Measurements from ENCODE around the gene PRL.

The PRL gene

GRCh38 chr6:22294301-22294700 lies 2.5 kb downstream of the PRL start:
- no peak for DNase-seq (ENCODE audit: low read depth)

DNA sequence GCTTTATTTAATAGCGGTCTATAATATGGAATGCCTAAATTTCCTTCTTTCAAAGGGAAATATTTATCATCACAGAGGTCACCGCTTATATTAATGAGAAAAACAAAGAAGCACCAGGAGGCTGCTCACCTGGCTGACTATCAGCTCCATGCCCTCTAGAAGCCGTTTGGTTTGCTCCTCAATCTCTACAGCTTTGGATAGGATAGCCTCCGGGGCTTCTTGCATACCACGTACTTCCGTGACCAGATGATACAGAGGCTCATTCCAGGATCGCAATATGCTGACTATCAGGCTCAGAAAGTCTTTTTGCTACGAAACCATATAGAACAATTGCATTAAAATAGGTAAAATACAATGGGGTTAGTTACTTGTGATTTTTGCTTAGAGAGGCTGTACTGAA lies 6.8 kb downstream of the PRL start:
- DNase-seq (ENCODE audit: low read depth), result no peak

GRCh38 chr6:22288721-22289120 lies 8.1 kb downstream of the PRL start:
- no peak for DNase-seq (ENCODE audit: low read depth)

DNA sequence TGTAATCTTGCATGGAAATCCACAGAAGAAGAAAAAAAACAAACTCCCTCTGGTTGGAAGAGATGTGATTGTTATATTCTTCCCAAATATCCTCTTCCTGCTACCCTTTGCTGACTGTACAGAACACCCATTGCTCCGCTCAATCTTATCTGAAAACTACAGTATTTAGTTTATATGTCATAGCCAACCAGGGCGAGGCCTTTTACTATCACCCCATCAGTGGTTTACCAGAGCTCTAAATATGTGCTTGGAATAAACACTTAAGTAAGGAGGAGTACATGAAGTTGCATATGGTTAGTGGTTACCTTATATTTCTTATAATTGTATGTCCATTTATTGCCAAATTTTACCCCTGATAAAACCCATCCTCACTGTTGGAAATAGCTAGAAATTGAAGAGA lies 12.2 kb downstream of the PRL start:
- no peak for DNase-seq (ENCODE audit: low read depth)

DNA sequence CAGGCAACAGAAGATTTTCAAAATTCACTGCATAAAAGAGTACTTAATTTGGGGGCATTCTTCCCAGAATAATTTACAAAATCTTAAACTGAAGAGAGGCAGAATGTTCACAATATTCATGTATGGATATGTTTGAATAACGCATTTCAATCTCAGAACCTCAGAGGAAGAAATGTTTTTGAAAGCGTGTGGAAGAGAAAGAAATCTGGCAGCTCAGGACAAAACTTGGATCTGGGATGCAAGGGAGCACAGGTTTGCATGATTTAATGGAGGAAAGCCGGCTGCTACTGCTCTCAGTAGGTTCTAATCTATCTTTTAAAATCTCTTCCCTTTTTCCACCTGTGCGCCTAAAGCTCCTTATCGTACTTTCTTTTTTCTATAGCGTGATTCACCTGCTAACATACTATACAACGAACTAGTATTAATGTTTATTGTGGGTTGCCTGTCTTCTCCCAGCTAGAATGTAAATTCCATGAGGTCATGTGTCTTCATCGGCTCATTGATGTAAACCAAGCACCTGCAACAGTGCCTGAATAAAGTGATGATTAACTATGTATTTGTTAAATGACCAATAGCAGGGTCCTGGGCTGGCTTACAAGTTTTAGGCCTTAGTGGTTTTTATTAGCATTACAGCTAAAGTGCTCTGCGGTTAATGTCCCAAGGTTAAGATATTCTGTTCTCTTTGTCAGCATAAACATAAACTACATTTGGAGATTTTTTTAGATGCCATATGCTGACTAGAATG lies 15.3 kb downstream of the PRL start:
- DNase-seq (ENCODE audit: low read depth), result no peak

DNA sequence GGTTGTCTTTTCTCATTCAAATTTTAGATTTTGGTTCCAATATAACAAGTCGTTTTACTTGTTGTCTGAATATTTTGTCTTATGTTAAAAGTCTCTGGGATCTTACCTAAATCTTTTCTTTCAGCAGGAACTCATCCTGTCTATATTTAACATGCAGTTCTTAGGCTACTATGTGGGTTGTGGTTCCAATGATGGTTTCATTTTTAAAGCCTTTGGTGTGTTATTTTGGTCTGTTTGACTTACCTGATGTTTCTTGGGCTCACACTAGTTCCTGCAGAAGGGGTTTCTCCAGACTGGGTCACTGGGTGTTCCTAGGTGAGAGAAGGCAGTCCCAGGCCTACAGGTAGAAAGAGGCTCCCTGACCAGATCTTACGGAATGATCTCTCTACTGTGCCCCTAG lies 17.4 kb downstream of the PRL start:
- DNase-seq (ENCODE audit: low read depth), result no peak

DNA sequence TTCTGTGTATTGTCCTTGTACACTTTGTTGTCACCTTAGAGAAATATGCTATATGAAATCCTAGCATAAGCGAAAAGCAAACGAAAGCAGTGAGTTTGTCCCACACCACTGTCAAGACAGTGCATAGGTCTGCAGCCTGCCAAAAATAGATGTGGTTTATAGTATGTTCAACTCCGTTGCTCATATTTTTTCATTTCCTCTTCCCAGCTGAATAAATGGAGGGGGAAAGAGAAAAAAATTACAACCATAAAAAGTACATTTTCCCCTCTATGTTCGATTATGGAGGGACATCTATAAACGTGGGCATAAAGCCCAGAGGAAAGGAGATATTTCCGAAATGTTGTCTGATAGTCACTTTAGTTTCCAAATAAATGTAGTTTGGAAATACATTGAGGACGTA lies 25.8 kb downstream of the PRL start:
- no peak for DNase-seq (ENCODE audit: low read depth)

DNA sequence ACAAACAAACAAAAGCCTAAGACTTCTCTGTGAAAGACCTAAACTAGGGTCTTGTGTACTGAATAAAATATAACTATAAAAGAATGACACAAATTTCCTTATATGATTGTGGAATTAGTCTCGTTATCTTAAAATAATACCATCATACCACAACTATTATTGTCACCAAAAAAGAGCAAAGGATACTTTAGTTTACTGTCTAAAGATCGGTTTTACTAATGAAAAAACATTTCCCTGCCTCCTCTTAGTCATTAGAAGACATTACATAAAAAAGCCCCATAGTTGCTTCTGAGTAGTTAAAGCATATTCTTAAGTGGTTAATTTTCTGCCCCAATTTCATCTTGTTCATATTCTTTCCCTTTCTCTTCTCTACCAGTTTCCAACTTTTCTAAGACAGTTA lies 33.1 kb downstream of the PRL start:
- no peak for DNase-seq (ENCODE audit: low read depth)

GRCh38 chr6:22254886-22255285 lies 42.0 kb downstream of the PRL start:
- DNase-seq (ENCODE audit: low read depth), result no peak

DNA sequence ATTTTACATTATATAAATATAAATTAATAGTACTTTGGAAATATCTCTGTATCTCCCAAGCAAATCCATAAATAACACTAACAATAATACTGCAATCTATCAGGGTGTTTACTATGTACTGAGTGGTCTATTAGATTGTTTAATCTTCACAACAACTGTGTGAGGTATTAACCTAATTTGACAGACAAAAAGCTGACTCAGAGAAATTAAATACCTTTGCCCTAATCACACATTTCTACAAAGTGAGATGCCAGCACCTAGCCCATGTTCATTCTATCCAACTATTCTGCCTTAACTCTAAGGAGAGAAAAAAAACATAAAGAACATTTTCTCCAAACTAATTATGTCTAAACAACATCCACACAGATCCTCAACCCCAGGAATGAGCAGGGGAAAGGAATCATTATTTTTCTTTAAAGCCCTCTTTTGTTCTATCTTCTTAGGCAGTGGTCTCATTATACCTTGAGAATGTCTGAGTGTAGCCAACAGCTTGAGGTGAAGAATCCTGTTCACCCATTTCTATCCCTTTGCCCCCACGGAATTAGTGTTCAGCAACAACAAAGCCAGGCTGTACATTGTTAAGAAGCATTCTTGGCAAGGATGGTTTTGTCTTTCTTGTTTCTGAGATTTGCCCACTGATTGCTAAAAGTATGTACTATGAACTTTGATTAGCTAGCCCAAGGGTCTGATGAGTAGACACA lies 42.7 kb downstream of the PRL start:
- DNase-seq (ENCODE audit: low read depth), result no peak

DNA sequence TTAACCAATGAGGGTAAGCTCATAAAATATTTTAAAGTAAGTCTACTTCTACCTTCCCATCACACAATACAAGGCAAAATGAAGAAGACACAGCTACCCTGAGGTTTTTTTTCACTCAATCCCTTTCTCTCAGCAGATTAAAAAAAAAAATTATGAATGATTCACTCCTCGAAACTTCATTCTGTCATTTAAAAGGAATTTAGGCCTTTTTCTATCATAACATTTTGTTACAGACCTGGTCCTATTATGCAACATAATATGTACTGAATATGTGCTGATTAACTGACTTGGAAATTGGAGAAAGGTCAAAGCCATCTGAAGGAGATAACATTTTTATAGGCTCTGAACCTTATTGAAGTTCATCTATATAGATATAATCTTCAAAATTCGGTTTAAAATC lies 45.5 kb downstream of the PRL start:
- no peak for DNase-seq (ENCODE audit: low read depth)

GRCh38 chr6:22250486-22250885 lies 46.4 kb downstream of the PRL start:
- no peak for DNase-seq (ENCODE audit: low read depth)

- no peak for DNase-seq (ENCODE audit: low read depth)
These were observed 47.0 kb downstream of the PRL start for GRCh38 chr6:22249711-22250350.

DNA sequence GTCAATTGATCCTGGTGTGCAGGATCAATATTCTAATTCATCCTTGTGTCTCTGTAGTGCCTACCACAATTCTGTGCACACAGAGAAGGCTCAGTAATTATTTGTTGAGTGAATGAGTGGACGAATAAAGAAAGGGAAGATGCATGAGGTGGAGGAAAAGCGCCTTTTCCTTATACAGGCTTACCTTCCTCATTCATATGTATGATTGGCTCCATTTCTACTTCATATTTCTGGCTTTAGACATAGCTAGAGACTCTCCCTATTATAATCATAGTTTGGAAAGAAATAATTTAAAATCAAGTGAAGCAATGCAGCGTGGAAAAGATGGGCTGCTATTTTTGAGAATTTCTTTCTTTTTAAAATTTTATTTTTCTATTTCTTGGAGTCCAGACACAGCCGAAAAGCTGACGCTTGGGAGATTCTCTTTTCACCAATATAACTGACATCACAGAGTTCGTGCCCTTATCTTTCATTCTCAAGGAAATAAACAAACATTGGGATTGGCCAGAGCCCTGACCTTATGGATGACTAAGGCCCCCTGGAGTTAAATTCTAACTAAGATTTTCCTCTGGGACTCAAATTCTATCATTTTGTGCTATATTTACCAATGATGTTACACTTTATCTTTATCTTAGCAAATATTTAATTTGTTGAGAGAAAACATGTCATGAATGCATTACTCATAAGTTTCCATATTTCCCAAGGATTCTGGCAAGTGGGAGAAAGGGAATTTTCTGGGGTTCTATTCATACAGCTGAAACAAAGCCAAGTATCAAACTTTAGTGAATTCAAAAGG lies 48.1 kb downstream of the PRL start:
- DNase-seq (ENCODE audit: low read depth), result no peak

DNA sequence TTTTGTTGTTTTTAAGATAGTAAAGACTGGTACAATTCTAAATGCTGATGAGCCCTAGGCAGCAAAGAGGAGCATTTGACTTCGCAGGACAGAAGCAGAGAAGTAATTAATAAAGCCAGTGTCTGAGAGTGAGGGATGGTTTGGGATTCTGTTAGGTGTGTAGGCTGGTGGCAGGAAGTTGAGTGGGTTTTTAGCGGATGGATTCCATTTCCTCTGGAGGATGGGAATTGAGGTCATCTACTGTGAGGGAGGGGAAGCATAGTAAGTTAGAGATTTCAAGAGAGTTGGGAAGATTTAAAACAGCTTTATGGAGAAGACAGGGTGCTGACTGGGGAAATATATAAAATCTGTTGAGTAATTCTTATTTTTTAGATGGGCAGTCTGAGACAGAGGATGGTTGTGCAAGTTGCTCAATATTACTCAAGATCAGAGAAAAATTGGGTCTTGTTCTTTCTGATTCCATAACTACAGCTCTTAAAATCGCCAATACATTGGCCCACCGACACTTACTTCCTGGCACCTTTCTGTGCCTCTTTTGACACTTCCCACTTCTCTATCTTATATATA lies 48.8 kb downstream of the PRL start:
- DNase-seq (ENCODE audit: low read depth), result no peak

DNA sequence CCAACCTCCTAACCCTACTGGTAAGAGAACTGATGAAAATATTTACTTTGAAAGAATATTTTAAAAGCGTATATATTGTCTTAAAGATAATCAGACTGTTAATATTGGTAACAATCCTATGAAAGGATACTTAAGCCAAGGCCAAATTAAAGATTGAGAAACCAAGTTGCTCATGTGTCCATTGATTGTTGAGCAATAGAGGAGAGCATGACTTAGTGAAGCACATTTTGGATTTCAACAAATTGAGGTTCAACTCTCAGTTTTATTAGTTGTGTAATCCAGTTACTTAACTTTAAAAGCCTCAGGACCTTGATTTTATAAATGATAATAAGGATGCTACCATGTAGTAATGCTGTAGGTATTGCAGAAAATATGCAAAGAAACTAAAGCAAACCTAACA lies 56.8 kb downstream of the PRL start:
- no peak for DNase-seq (ENCODE audit: low read depth)

- no peak for DNase-seq (ENCODE audit: low read depth)
These were observed 57.4 kb downstream of the PRL start for GRCh38 chr6:22239261-22239921.

- no peak for DNase-seq (ENCODE audit: low read depth)
These were observed 58.0 kb downstream of the PRL start for GRCh38 chr6:22238861-22239260.

DNA sequence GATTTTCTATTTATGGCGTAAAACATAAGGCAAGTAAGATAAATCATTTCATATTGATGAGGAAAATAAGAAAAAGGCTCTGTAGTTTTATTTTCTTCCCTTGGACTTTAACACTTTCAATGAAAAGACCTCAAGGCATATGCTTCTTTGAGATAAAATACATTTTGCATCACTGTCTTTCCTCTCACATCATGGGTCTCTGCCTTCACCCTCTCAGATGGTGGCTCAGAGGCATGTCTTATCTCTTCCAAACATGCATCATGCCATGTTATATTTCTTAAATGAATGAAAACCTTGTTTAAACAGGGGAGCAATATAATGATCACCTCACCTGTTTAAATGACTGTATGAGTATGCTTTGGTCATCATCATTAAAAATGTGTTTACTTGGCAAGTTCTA lies 59.3 kb downstream of the PRL start:
- no peak for DNase-seq (ENCODE audit: low read depth)

Data from T follicular helper cell (primary cell).